Renal pelvis (tissue), 4 donors: Measurements from ENCODE around the gene HLA-F. TPM values are rescaled to one million over a fixed set of nuclear protein-coding genes. Genes with fewer than 3 reads are reported as not detected.

Source experiments
- DNase-seq: peaks from one replicate; pipeline ENCODE4 v3.0.0-alpha.2; 2013
- polyA plus RNA-seq, 3 donors: library from polyadenylated mRNA; unstranded; fragments of 120-200 nt; gene quantifications; one replicate each; pipeline ENCODE4 v1.2.1, GENCODE V29; 2013; ENCODE audit not compliant: insufficient read length in 3 of 3

HLA-F gene
- polyA plus RNA-seq, 3 donors = 4.2 to 6.3 (median 4.6) TPM

- no peak for DNase-seq
These were observed 693 bp downstream of the HLA-F start for GRCh38 chr6:29723666-29724588.

GRCh38 chr6:29724937-29725869 lies 2.0 kb downstream of the HLA-F start:
- no peak for DNase-seq

GRCh38 chr6:29726001-29726400 lies 2.8 kb downstream of the HLA-F start:
- no peak for DNase-seq

GRCh38 chr6:29726571-29727194 lies 3.4 kb downstream of the HLA-F start:
- DNase-seq = no peak

GRCh38 chr6:29727637-29728036 lies 4.4 kb downstream of the HLA-F start:
- no peak for DNase-seq

- no peak for DNase-seq
These were observed 5.1 kb downstream of the HLA-F start for GRCh38 chr6:29728173-29728874.

GRCh38 chr6:29728875-29729270 lies 5.6 kb downstream of the HLA-F start:
- no peak for DNase-seq

GRCh38 chr6:29729774-29730328 lies 6.6 kb downstream of the HLA-F start:
- no peak for DNase-seq

- no peak for DNase-seq
These were observed 7.4 kb downstream of the HLA-F start for GRCh38 chr6:29730575-29731126.

GRCh38 chr6:29731281-29731680 lies 8.0 kb downstream of the HLA-F start:
- DNase-seq = no peak

GRCh38 chr6:29733057-29733456 lies 9.8 kb downstream of the HLA-F start:
- DNase-seq = no peak

GRCh38 chr6:29734046-29735018 lies 11.1 kb downstream of the HLA-F start:
- no peak for DNase-seq

GRCh38 chr6:29736563-29736962 lies 13.3 kb downstream of the HLA-F start:
- no peak for DNase-seq

GRCh38 chr6:29737707-29738630 lies 14.7 kb downstream of the HLA-F start:
- DNase-seq = peak; percentile 34

GRCh38 chr6:29739136-29739881 lies 16.1 kb downstream of the HLA-F start:
- DNase-seq = no peak

GRCh38 chr6:29739882-29740261 lies 16.6 kb downstream of the HLA-F start:
- DNase-seq = no peak

GRCh38 chr6:29741592-29741991 lies 18.4 kb downstream of the HLA-F start:
- no peak for DNase-seq

- DNase-seq = no peak
These were observed 18.9 kb downstream of the HLA-F start for GRCh38 chr6:29742127-29742526.
